Measurements from ENCODE around the gene SCAPER.

DNA sequence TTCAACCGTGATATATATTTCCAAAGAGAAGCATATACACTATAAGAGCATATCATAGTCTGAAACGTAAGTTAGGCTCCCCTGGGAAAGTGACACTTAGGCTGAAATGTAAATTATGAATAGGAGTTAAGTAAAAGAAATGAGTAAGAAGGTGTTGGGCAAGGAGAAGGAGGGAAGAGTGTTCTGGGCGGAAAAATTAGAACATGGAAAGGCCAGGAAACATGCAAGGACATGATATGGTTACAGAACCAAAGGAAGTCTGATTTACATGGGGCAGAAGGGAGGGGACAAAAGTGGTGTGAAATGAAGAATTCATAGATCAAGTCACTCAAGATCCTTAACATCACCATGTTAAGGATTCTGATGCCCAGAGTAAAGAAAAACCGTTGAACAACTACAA lies 75.2 kb downstream of the SCAPER start:
- TF ChIP-seq POLR2AphosphoS5 (IDR thresholded peaks at IDR 0.05) (no peak), POLR2A (IDR thresholded peaks at IDR 0.05) (no peak), CTCF (IDR thresholded peaks at IDR 0.05 in 8 of 11, conservative IDR thresholded peaks at IDR 0.05 in 3 of 11) (no peak)
